Astrocyte (in vitro differentiated cells and primary cell): ENCODE results near the gene CFAP157. TPM values are rescaled to one million over a fixed set of nuclear protein-coding genes. Genes with fewer than 3 reads are reported as not detected.

ENCODE experiments used
- DNase-seq: peaks from one replicate; pipeline ENCODE4 v3.0.0-alpha.2; 2010; ENCODE audit warnings: low read depth
- FAIRE-seq: peaks from 2 replicates; lab custom pipeline; 2011; peaks lifted over from hg19 to GRCh38; lab: Jason Lieb, UNC
- H2AFZ ChIP-seq: 2 replicates; pipeline ENCODE4 v1.6.0; 2012; ENCODE audit warnings: low read depth, low read length, inconsistent platforms
- H3K27ac ChIP-seq: 2 replicates; pipeline ENCODE4 v1.5.1; 2011; ENCODE audit warnings: low read depth, low read length, inconsistent platforms
- H3K27me3 ChIP-seq: 2 replicates; pipeline ENCODE4 v1.6.0; 2011; ENCODE audit warnings: low read length, inconsistent platforms; ENCODE audit not compliant: insufficient read depth
- H3K36me3 ChIP-seq: 2 replicates; pipeline ENCODE4 v1.5.1; 2011; ENCODE audit warnings: low read length, inconsistent platforms; ENCODE audit not compliant: insufficient read depth
- H3K4me1 ChIP-seq: 2 replicates; pipeline ENCODE4 v1.5.1; 2011; ENCODE audit warnings: low read length, inconsistent platforms; ENCODE audit not compliant: insufficient read depth
- H3K4me2 ChIP-seq: 2 replicates; pipeline ENCODE4 v1.6.0; 2012; ENCODE audit warnings: low read length, inconsistent platforms
- H3K4me3 ChIP-seq: 2 replicates; pipeline ENCODE4 v1.5.1; 2011; ENCODE audit warnings: low read depth, mild to moderate bottlenecking, low read length, inconsistent platforms; ENCODE audit not compliant: insufficient read depth
- H3K79me2 ChIP-seq: 2 replicates; pipeline ENCODE4 v1.6.0; 2012; ENCODE audit warnings: mild to moderate bottlenecking, low read length, inconsistent platforms; ENCODE audit not compliant: insufficient read depth
- H3K9ac ChIP-seq: 2 replicates; pipeline ENCODE4 v1.6.0; 2012; ENCODE audit warnings: mild to moderate bottlenecking, low read length, inconsistent platforms
- H3K9me3 ChIP-seq: 2 replicates; pipeline ENCODE4 v1.5.1; 2012; ENCODE audit warnings: low read depth, mild to moderate bottlenecking, low read length, inconsistent platforms; ENCODE audit not compliant: insufficient read depth
- H4K20me1 ChIP-seq: 2 replicates; pipeline ENCODE4 v1.6.0; 2012; ENCODE audit warnings: low read length, inconsistent platforms; ENCODE audit not compliant: insufficient read depth
- H3K27ac Mint-ChIP-seq: one replicate; pipeline ENCODE4 v1.8.0; 2021; ENCODE audit warnings: mild to moderate bottlenecking, mixed read lengths; ENCODE audit not compliant: unreplicated experiment
- H3K27me3 Mint-ChIP-seq: one replicate; pipeline ENCODE4 v1.8.0; 2021; ENCODE audit warnings: low read depth, mixed read lengths; ENCODE audit not compliant: unreplicated experiment
- H3K36me3 Mint-ChIP-seq: one replicate; pipeline ENCODE4 v1.8.0; 2021; ENCODE audit warnings: low read depth, mixed read lengths; ENCODE audit not compliant: unreplicated experiment
- H3K4me1 Mint-ChIP-seq: one replicate; pipeline ENCODE4 v1.8.0; 2021; ENCODE audit warnings: low read depth, mixed read lengths; ENCODE audit not compliant: unreplicated experiment
- H3K4me3 Mint-ChIP-seq: one replicate; pipeline ENCODE4 v1.8.0; 2021; ENCODE audit warnings: mild to moderate bottlenecking, moderate library complexity, mixed read lengths; ENCODE audit not compliant: unreplicated experiment
- H3K9me3 Mint-ChIP-seq: one replicate; pipeline ENCODE4 v1.8.0; 2021; ENCODE audit warnings: mild to moderate bottlenecking, mixed read lengths; ENCODE audit not compliant: unreplicated experiment
- EZH2 ChIP-seq: IDR thresholded peaks from 2 replicates; pipeline ENCODE4 v1.6.1; 2012; ENCODE audit warnings: mild to moderate bottlenecking, low read length, inconsistent platforms; ENCODE audit not compliant: insufficient read depth
- total RNA-seq: library from RNA; stranded (reverse); gene quantifications from 2 replicates; pipeline ENCODE4 v1.2.1, GENCODE V29; 2021
- TF ChIP-seq, protein P1 (sequence below): IDR thresholded peaks from 2 replicates; pipeline ENCODE4 v1.5.1; 2011; ENCODE audit warnings: low read depth, mild to moderate bottlenecking, inconsistent platforms, low read length, moderate library complexity; ENCODE audit not compliant: insufficient read depth

CFAP157 gene
- total RNA-seq, 1 donor from 2014 or later = 0.09 TPM

DNA sequence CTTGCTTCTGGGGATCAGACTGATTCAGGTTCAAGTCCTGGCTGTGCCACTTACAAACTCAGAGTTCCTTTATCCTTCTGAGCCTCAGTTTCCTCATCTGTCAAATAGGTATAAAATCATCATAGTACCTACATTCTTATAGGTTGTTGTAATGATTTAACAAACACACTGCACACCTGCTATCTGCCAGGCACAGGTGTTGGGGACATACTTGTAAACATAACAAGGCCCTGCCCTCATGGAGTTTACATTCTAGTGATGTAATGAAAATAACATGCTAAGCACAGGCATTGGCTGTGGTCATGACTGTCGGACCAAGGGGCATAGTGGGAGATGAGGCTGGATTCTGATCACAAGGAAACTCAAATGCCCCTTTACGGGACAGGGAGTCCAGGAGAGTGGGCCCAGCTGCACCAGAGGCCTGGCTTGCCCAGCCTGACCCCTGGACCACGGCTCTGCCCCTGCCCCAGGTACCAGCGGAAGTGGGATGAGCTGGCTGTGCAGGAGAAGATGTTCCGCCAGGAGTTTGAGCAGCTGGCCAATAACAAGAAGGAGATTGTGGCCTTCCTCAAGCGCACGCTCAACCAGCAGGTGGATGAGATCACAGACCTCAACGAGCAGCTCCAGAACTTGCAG, 2.3 kb downstream of the CFAP157 start:
- Histone ChIP-seq H3K4me3 (no peak overlapping the region), H4K20me1 (peaks cover 35% of the 10 kb centered on the region), H3K4me2 (no peak overlapping the region), H3K27ac (no peak overlapping the region), H2AFZ (no peak overlapping the region), H3K9ac (no peak overlapping the region), H3K79me2 (peaks cover under 1% of the 10 kb centered on the region), H3K9me3 (no peaks in the 10 kb centered on the region), H3K36me3 (no peaks in the 10 kb centered on the region), H3K4me1 (no peaks in the 10 kb centered on the region), H3K27me3 (no peaks in the 10 kb centered on the region)
- TF ChIP-seq EZH2 = no peak
- TF ChIP-seq, protein P1, sequence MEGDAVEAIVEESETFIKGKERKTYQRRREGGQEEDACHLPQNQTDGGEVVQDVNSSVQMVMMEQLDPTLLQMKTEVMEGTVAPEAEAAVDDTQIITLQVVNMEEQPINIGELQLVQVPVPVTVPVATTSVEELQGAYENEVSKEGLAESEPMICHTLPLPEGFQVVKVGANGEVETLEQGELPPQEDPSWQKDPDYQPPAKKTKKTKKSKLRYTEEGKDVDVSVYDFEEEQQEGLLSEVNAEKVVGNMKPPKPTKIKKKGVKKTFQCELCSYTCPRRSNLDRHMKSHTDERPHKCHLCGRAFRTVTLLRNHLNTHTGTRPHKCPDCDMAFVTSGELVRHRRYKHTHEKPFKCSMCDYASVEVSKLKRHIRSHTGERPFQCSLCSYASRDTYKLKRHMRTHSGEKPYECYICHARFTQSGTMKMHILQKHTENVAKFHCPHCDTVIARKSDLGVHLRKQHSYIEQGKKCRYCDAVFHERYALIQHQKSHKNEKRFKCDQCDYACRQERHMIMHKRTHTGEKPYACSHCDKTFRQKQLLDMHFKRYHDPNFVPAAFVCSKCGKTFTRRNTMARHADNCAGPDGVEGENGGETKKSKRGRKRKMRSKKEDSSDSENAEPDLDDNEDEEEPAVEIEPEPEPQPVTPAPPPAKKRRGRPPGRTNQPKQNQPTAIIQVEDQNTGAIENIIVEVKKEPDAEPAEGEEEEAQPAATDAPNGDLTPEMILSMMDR = no peak
- Mint-ChIP-seq H3K27ac (no peak overlapping the region), H3K36me3 (peaks cover 12% of the 10 kb centered on the region), H3K27me3 (peaks cover 6% of the 10 kb centered on the region), H3K4me3 (no peak overlapping the region), H3K4me1 (no peaks in the 10 kb centered on the region), H3K9me3 (no peaks in the 10 kb centered on the region)
- FAIRE-seq (no peak), DNase-seq (no peak)

- H3K9ac ChIP-seq = no peak overlapping the region
- no peak overlapping the region for H3K27ac ChIP-seq
- Mint-ChIP-seq H3K36me3 (peaks cover 12% of the 10 kb centered on the region), H3K27me3 (peaks cover 6% of the 10 kb centered on the region), H3K4me1 (no peaks in the 10 kb centered on the region), H3K9me3 (no peaks in the 10 kb centered on the region), H3K27ac (no peak overlapping the region), H3K4me3 (no peak overlapping the region)
- peaks cover 8% of the 10 kb centered on the region for H3K4me1 ChIP-seq
- H3K79me2 ChIP-seq = peaks cover 9% of the 10 kb centered on the region
- peaks cover 40% of the 10 kb centered on the region for H4K20me1 ChIP-seq
- H3K4me2 ChIP-seq = no peak overlapping the region
- H3K4me3 ChIP-seq = no peak overlapping the region
- H3K36me3 ChIP-seq = no peaks in the 10 kb centered on the region
- no peaks in the 10 kb centered on the region for H3K27me3 ChIP-seq
- DNase-seq = no peak
- no peak for FAIRE-seq
- no peaks in the 10 kb centered on the region for H3K9me3 ChIP-seq
- no peak overlapping the region for H2AFZ ChIP-seq
- TF ChIP-seq, protein P1 = no peak
- no peak for TF ChIP-seq EZH2
Observed at GRCh38 chr9:127710204-127710783, 3.5 kb downstream of the CFAP157 start.

GRCh38 chr9:127711226-127711701, 4.5 kb downstream of the CFAP157 start:
- H3K4me1 Mint-ChIP-seq = peaks cover 2% of the 10 kb centered on the region
- no peak overlapping the region for H3K27ac Mint-ChIP-seq

More at GRCh38 chr9:127711226-127711701, 4.5 kb downstream of the CFAP157 start:
- no peaks in the 10 kb centered on the region for H3K9me3 Mint-ChIP-seq
- no peaks in the 10 kb centered on the region for H3K9me3 ChIP-seq
- H3K36me3 Mint-ChIP-seq = peaks cover 12% of the 10 kb centered on the region
- FAIRE-seq (no peak), DNase-seq (no peak)
- peaks cover 12% of the 10 kb centered on the region for H3K4me1 ChIP-seq
- peaks cover 40% of the 10 kb centered on the region for H4K20me1 ChIP-seq
- H3K4me3 Mint-ChIP-seq = no peak overlapping the region
- H3K9ac ChIP-seq = no peak overlapping the region
- no peaks in the 10 kb centered on the region for H3K36me3 ChIP-seq
- no peak overlapping the region for H2AFZ ChIP-seq
- H3K27ac ChIP-seq = no peak overlapping the region
- no peaks in the 10 kb centered on the region for H3K27me3 ChIP-seq
- H3K4me3 ChIP-seq = no peak overlapping the region
- TF ChIP-seq EZH2 = no peak
- TF ChIP-seq, protein P1 = no peak
- no peak overlapping the region for H3K4me2 ChIP-seq
- peaks cover 9% of the 10 kb centered on the region for H3K79me2 ChIP-seq
- H3K27me3 Mint-ChIP-seq = peaks cover 4% of the 10 kb centered on the region
